Karpas-422 (cell line): ENCODE data around the gene CHI3L1. TPM values are rescaled to one million over a fixed set of nuclear protein-coding genes. Genes with fewer than 3 reads are reported as not detected.

Experiments used
- DNase-seq: peaks from one replicate; pipeline ENCODE4 v3.0.0-alpha.2; 2015
- H2AFZ ChIP-seq: fragments of 200-600 bp; sonication (generic); 2 replicates; pipeline ENCODE4 v1.6.1; 2014; ENCODE audit warnings: antibody characterized with exemption, low read length, mixed read lengths
- H3K27ac ChIP-seq: fragments of 200-600 bp; sonication (generic); 2 replicates; pipeline ENCODE4 v1.5.1; 2014; ENCODE audit warnings: mild to moderate bottlenecking, low read length, moderate library complexity
- H3K27me3 ChIP-seq: fragments of 200-600 bp; sonication (generic); 2 replicates; pipeline ENCODE4 v1.6.1; 2014; ENCODE audit warnings: low read length, mixed read lengths
- H3K36me3 ChIP-seq: fragments of 200-600 bp; sonication (generic); 2 replicates; pipeline ENCODE4 v1.6.1; 2014; ENCODE audit warnings: low read length, mixed read lengths; ENCODE audit not compliant: insufficient read depth
- H3K4me1 ChIP-seq: fragments of 200-600 bp; sonication (generic); 2 replicates; pipeline ENCODE4 v1.6.1; 2014; ENCODE audit warnings: mild to moderate bottlenecking, low read length, mixed read lengths
- H3K4me2 ChIP-seq: fragments of 200-600 bp; sonication (generic); 2 replicates; pipeline ENCODE4 v1.6.1; 2014; ENCODE audit warnings: low read length, low read depth, mild to moderate bottlenecking; ENCODE audit not compliant: poor library complexity, severe bottlenecking
- H3K4me3 ChIP-seq: fragments of 200-600 bp; sonication (generic); 2 replicates; pipeline ENCODE4 v1.5.1; 2014; ENCODE audit warnings: mild to moderate bottlenecking, antibody characterized with exemption, low read length, mixed read lengths
- H3K79me2 ChIP-seq: fragments of 200-600 bp; sonication (generic); 2 replicates; pipeline ENCODE4 v1.6.1; 2014; ENCODE audit warnings: mild to moderate bottlenecking, low read length, mixed read lengths
- H3K9ac ChIP-seq: fragments of 200-600 bp; sonication (generic); 2 replicates; pipeline ENCODE4 v1.6.0; 2014; ENCODE audit warnings: low read length
- H3K9me2 ChIP-seq: fragments of 200-600 bp; sonication (generic), shearing (Covaris generic); replicated peaks from 2 replicates; pipeline ENCODE4 v1.6.0; 2014; ENCODE audit warnings: mild to moderate bottlenecking, low read length, moderate library complexity; ENCODE audit not compliant: insufficient read depth
- H3K9me3 ChIP-seq: fragments of 300-700, 200-600 bp; sonication (generic); 2 replicates; pipeline ENCODE4 v1.6.1; 2014; ENCODE audit warnings: low read length, mixed read lengths
- H4K20me1 ChIP-seq: fragments of 200-600 bp; sonication (generic); 2 replicates; pipeline ENCODE4 v1.6.1; 2014; ENCODE audit warnings: mild to moderate bottlenecking, antibody characterized with exemption, low read length, low read depth; ENCODE audit not compliant: insufficient read depth
- total RNA-seq: library from RNA; depleted of rRNA; stranded (reverse); fragments of >200 nt; shearing (Covaris generic); gene quantifications from 2 replicates; pipeline ENCODE4 v1.2.3, GENCODE V29; 2014; ENCODE audit warnings: low replicate concordance

Gene CHI3L1
- total RNA-seq, 1 experiment from 2014 or later = 10.1 TPM

- H3K9me3 ChIP-seq = no peaks in the 10 kb centered on the region
- H3K36me3 ChIP-seq = no peaks in the 10 kb centered on the region
- H3K4me1 ChIP-seq = peaks cover 4% of the 10 kb centered on the region
- DNase-seq = no peak
- no peaks in the 10 kb centered on the region for H4K20me1 ChIP-seq
- H2AFZ ChIP-seq = no peak overlapping the region
- no peak overlapping the region for H3K9ac ChIP-seq
- H3K27me3 ChIP-seq = no peaks in the 10 kb centered on the region; the same call in 1 of the 2 replicates
- H3K4me3 ChIP-seq = no peak overlapping the region
- H3K27ac ChIP-seq = no peak overlapping the region
- H3K79me2 ChIP-seq = no peaks in the 10 kb centered on the region
- H3K9me2 ChIP-seq = no peaks in the 10 kb centered on the region
- no peak overlapping the region for H3K4me2 ChIP-seq
Observed at GRCh38 chr1:203146537-203146936, 40.0 kb downstream of the CHI3L1 start.

GRCh38 chr1:203146042-203146369 lies 40.5 kb downstream of the CHI3L1 start:
- Histone ChIP-seq H3K4me3 (no peak overlapping the region), H3K27ac (no peak overlapping the region), H3K36me3 (no peaks in the 10 kb centered on the region), H3K9me3 (no peaks in the 10 kb centered on the region), H2AFZ (no peak overlapping the region), H3K79me2 (no peaks in the 10 kb centered on the region), H3K9me2 (no peaks in the 10 kb centered on the region), H4K20me1 (no peaks in the 10 kb centered on the region), H3K9ac (no peak overlapping the region), H3K4me1 (peaks cover 4% of the 10 kb centered on the region), H3K4me2 (no peak overlapping the region), H3K27me3 (no peaks in the 10 kb centered on the region; the same call in 1 of the 2 replicates)
- DNase-seq = no peak

GRCh38 chr1:203145321-203146041 lies 41.0 kb downstream of the CHI3L1 start:
- no peak overlapping the region for H3K27ac ChIP-seq
- H3K4me2 ChIP-seq = no peak overlapping the region
- DNase-seq = no peak
- no peak overlapping the region for H3K4me3 ChIP-seq
- H3K9me2 ChIP-seq = no peaks in the 10 kb centered on the region
- no peak overlapping the region for H3K9ac ChIP-seq
- no peak overlapping the region for H2AFZ ChIP-seq
- H3K27me3 ChIP-seq = no peaks in the 10 kb centered on the region
- no peaks in the 10 kb centered on the region for H3K9me3 ChIP-seq
- H3K79me2 ChIP-seq = no peaks in the 10 kb centered on the region
- H3K36me3 ChIP-seq = no peaks in the 10 kb centered on the region
- H4K20me1 ChIP-seq = no peaks in the 10 kb centered on the region
- H3K4me1 ChIP-seq = peaks cover 4% of the 10 kb centered on the region

GRCh38 chr1:203144661-203145060 lies 41.8 kb downstream of the CHI3L1 start:
- Histone ChIP-seq H3K4me3 (no peak overlapping the region), H3K27me3 (no peaks in the 10 kb centered on the region), H3K27ac (no peak overlapping the region)

GRCh38 chr1:203143641-203144040 lies 42.9 kb downstream of the CHI3L1 start:
- no peak overlapping the region for H3K4me3 ChIP-seq
- no peak overlapping the region for H3K27ac ChIP-seq
- no peaks in the 10 kb centered on the region for H4K20me1 ChIP-seq
- no peaks in the 10 kb centered on the region for H3K9me2 ChIP-seq
- H3K27me3 ChIP-seq = no peaks in the 10 kb centered on the region
- H3K4me2 ChIP-seq = no peak overlapping the region
- H2AFZ ChIP-seq = no peak overlapping the region
- H3K9me3 ChIP-seq = no peaks in the 10 kb centered on the region
- no peaks in the 10 kb centered on the region for H3K36me3 ChIP-seq
- no peaks in the 10 kb centered on the region for H3K79me2 ChIP-seq
- H3K9ac ChIP-seq = no peak overlapping the region
- DNase-seq = no peak
- peaks cover 4% of the 10 kb centered on the region for H3K4me1 ChIP-seq

More at GRCh38 chr1:203144661-203145060, 41.8 kb downstream of the CHI3L1 start:
- no peak for DNase-seq
- H4K20me1 ChIP-seq = no peaks in the 10 kb centered on the region
- no peak overlapping the region for H3K4me2 ChIP-seq
- H3K9me3 ChIP-seq = no peaks in the 10 kb centered on the region
- no peak overlapping the region for H3K9ac ChIP-seq
- no peaks in the 10 kb centered on the region for H3K79me2 ChIP-seq
- H3K9me2 ChIP-seq = no peaks in the 10 kb centered on the region
- H3K36me3 ChIP-seq = no peaks in the 10 kb centered on the region
- H3K4me1 ChIP-seq = peaks cover 4% of the 10 kb centered on the region
- no peak overlapping the region for H2AFZ ChIP-seq

- H3K27ac ChIP-seq = no peak overlapping the region
- H3K9me2 ChIP-seq = no peaks in the 10 kb centered on the region
- no peaks in the 10 kb centered on the region for H3K27me3 ChIP-seq
- no peaks in the 10 kb centered on the region for H3K36me3 ChIP-seq
- H2AFZ ChIP-seq = no peak overlapping the region
- no peak overlapping the region for H3K4me2 ChIP-seq
- no peaks in the 10 kb centered on the region for H3K79me2 ChIP-seq
- peaks cover 4% of the 10 kb centered on the region for H3K4me1 ChIP-seq
- DNase-seq = no peak
- no peaks in the 10 kb centered on the region for H3K9me3 ChIP-seq
- H3K4me3 ChIP-seq = no peak overlapping the region
- no peak overlapping the region for H3K9ac ChIP-seq
- H4K20me1 ChIP-seq = no peaks in the 10 kb centered on the region
Observed at GRCh38 chr1:203142684-203143408, 43.7 kb downstream of the CHI3L1 start.

DNA sequence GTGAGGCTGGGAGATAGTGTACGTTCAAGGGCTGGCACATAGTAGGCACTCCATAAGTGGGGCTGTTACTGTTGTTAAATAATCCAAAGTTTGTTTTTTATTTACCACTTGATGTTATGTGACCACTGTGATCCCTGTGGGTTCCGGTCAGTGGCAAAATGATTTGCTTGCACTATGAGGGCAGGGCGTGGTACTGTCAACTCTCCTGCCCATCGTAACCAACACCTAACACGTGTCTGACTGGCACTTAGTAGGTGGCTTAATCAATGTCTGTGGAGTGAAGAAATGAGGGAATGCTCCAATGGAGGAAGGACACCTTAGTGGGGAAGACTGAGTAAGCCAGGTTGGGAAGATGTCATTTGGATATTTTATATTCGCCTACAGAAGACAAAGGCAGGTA lies 44.4 kb downstream of the CHI3L1 start:
- H3K79me2 ChIP-seq = no peaks in the 10 kb centered on the region
- no peaks in the 10 kb centered on the region for H3K36me3 ChIP-seq
- H3K9ac ChIP-seq = no peak overlapping the region
- H4K20me1 ChIP-seq = no peaks in the 10 kb centered on the region
- peaks cover 4% of the 10 kb centered on the region for H3K4me1 ChIP-seq
- H3K9me2 ChIP-seq = no peaks in the 10 kb centered on the region
- H3K27ac ChIP-seq = no peak overlapping the region
- no peak overlapping the region for H3K4me3 ChIP-seq
- no peaks in the 10 kb centered on the region for H3K9me3 ChIP-seq
- H3K4me2 ChIP-seq = no peak overlapping the region
- H3K27me3 ChIP-seq = no peaks in the 10 kb centered on the region
- DNase-seq = no peak
- H2AFZ ChIP-seq = no peak overlapping the region

DNA sequence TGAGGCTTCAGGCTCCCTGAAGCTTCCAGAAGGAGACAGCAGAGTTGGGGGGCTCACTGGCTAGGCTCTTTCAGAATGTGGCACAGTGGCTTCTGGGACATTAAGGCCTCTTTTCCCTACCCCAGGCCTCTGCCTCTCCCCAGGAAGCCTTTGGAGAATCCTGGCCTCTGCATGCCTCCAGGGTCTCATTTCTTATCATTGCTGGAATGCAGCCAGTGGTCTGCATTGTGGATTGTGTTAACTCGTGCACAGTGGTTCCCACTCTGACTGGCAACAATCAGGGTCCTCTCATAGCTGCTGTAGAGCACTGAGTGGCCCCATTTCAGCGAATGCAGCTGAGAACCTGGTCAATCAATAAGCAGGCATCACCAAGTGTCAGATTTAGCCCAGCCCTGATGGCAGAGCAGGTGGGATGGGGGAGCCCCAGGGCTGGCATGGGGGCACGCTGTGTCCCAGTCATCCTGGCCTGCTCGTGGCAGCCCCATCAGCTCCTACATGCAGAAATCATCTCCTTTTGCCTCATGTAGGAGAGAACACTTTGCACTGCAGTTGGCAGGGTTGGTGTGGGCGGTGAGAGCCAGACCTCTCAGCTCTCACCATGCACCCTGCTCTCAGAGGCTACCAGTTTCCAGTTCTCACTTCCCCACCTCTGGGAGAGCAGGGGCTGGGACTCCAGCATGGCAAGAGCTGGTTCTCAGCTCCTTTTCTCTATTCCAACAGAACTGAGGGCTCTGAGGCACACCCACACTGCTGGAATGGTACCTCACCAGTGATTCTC lies 45.6 kb downstream of the CHI3L1 start:
- no peaks in the 10 kb centered on the region for H3K9me3 ChIP-seq
- no peaks in the 10 kb centered on the region for H3K36me3 ChIP-seq
- H4K20me1 ChIP-seq = no peaks in the 10 kb centered on the region
- H3K27me3 ChIP-seq = no peaks in the 10 kb centered on the region
- H3K9ac ChIP-seq = no peak overlapping the region
- H3K4me1 ChIP-seq = peaks cover 6% of the 10 kb centered on the region
- H3K79me2 ChIP-seq = no peaks in the 10 kb centered on the region
- no peak for DNase-seq
- H3K4me3 ChIP-seq = no peak overlapping the region
- H3K9me2 ChIP-seq = no peaks in the 10 kb centered on the region
- no peak overlapping the region for H3K4me2 ChIP-seq
- H3K27ac ChIP-seq = no peak overlapping the region
- no peak overlapping the region for H2AFZ ChIP-seq
